Activated CD4-positive, alpha-beta T cell treated with anti-CD3 and anti-CD28 coated beads, Interleukin-2, amount 50 U/mL, for 48 hours (primary cell): ENCODE data around the gene HORMAD2.

Source experiments
- DNase-seq, 2 experiments: peaks; one replicate each; pipeline ENCODE4 v3.0.0-alpha.2; 2020

HORMAD2 gene

GRCh38 chr22:30079952-30080533 lies at the start of gene HORMAD2:
Gene HORMAD2 (plus strand): TSS chr22:30080464. CDS start chr22:30093953, 13,489 bp downstream.
- no peak for DNase-seq

GRCh38 chr22:30031328-30031727 lies 48.9 kb upstream of the HORMAD2 start:
- no peak for DNase-seq

- DNase-seq = no peak
These were observed 48.4 kb upstream of the HORMAD2 start for GRCh38 chr22:30031764-30032455.

- no peak for DNase-seq
These were observed 47.1 kb upstream of the HORMAD2 start for GRCh38 chr22:30033137-30033536.

GRCh38 chr22:30033901-30034300 lies 46.4 kb upstream of the HORMAD2 start:
- DNase-seq = no peak

GRCh38 chr22:30036656-30037055 lies 43.6 kb upstream of the HORMAD2 start:
- DNase-seq = no peak

GRCh38 chr22:30038219-30038618 lies 42.0 kb upstream of the HORMAD2 start:
- DNase-seq = no peak

GRCh38 chr22:30040499-30041260 lies 39.6 kb upstream of the HORMAD2 start:
- no peak for DNase-seq

- DNase-seq = no peak
These were observed 38.8 kb upstream of the HORMAD2 start for GRCh38 chr22:30041475-30041874.

- no peak for DNase-seq
These were observed 38.4 kb upstream of the HORMAD2 start for GRCh38 chr22:30041881-30042280.

GRCh38 chr22:30043161-30043560 lies 37.1 kb upstream of the HORMAD2 start:
- no peak for DNase-seq

- DNase-seq = no peak
These were observed 35.9 kb upstream of the HORMAD2 start for GRCh38 chr22:30044369-30044768.

- DNase-seq = no peak
These were observed 35.3 kb upstream of the HORMAD2 start for GRCh38 chr22:30044881-30045493.

GRCh38 chr22:30045494-30045887 lies 34.8 kb upstream of the HORMAD2 start:
- DNase-seq = no peak

- no peak for DNase-seq
These were observed 34.2 kb upstream of the HORMAD2 start for GRCh38 chr22:30045901-30046715.

GRCh38 chr22:30046716-30047363 lies 33.4 kb upstream of the HORMAD2 start:
- no peak for DNase-seq

- no peak for DNase-seq
These were observed 32.9 kb upstream of the HORMAD2 start for GRCh38 chr22:30047364-30047738.

GRCh38 chr22:30048681-30049080 lies 31.6 kb upstream of the HORMAD2 start:
- DNase-seq = no peak

GRCh38 chr22:30054067-30054763 lies 26.0 kb upstream of the HORMAD2 start:
- DNase-seq = no peak

- no peak for DNase-seq
These were observed 25.5 kb upstream of the HORMAD2 start for GRCh38 chr22:30054764-30055069.

- no peak for DNase-seq
These were observed 24.2 kb upstream of the HORMAD2 start for GRCh38 chr22:30056015-30056414.

- DNase-seq = no peak
These were observed 22.9 kb upstream of the HORMAD2 start for GRCh38 chr22:30057375-30057774.
